Measurements from ENCODE around the gene FOXP1. TPM values are rescaled to one million over a fixed set of nuclear protein-coding genes. Genes with fewer than 3 reads are reported as not detected.
A peak's percentile ranks its signal among the peaks of the same experiment; 100 is the strongest.

Gene FOXP1
- total and polyA plus RNA-seq, 4 donors = 4.9 to 35.4 (median 32.0) TPM

DNA sequence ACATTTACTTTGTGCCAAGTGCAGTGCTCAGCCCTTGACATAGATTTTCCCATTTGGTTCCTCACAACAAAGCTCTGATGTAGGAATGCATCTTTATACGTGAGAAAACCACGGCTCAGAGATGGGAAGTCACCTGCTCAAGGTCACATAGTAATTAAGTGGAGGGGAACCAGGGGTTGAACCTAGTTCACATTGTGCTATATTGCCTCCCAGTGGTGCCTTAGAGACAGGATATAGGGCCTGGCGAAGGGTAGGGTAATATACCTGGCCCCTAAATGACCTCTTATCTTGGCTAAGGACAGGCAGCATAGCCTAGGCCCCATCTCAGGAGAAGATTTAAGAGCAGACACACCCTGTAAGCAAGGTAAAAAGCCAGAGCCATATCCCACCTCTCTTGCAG is 71.5 kb downstream of the FOXP1 start:
- no peak for DNase-seq (ENCODE audit: low spot score)
- TF ChIP-seq RAD21 (IDR thresholded peaks at IDR 0.05) (peak; percentile 47 to 67), RXRA (IDR thresholded peaks at IDR 0.05) (no peak)
- TF ChIP-seq, protein P1, sequence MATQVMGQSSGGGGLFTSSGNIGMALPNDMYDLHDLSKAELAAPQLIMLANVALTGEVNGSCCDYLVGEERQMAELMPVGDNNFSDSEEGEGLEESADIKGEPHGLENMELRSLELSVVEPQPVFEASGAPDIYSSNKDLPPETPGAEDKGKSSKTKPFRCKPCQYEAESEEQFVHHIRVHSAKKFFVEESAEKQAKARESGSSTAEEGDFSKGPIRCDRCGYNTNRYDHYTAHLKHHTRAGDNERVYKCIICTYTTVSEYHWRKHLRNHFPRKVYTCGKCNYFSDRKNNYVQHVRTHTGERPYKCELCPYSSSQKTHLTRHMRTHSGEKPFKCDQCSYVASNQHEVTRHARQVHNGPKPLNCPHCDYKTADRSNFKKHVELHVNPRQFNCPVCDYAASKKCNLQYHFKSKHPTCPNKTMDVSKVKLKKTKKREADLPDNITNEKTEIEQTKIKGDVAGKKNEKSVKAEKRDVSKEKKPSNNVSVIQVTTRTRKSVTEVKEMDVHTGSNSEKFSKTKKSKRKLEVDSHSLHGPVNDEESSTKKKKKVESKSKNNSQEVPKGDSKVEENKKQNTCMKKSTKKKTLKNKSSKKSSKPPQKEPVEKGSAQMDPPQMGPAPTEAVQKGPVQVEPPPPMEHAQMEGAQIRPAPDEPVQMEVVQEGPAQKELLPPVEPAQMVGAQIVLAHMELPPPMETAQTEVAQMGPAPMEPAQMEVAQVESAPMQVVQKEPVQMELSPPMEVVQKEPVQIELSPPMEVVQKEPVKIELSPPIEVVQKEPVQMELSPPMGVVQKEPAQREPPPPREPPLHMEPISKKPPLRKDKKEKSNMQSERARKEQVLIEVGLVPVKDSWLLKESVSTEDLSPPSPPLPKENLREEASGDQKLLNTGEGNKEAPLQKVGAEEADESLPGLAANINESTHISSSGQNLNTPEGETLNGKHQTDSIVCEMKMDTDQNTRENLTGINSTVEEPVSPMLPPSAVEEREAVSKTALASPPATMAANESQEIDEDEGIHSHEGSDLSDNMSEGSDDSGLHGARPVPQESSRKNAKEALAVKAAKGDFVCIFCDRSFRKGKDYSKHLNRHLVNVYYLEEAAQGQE (IDR thresholded peaks at IDR 0.05) = no peak
- 68% methylated on average over 3 of the region's 3 CpGs for WGBS

DNA sequence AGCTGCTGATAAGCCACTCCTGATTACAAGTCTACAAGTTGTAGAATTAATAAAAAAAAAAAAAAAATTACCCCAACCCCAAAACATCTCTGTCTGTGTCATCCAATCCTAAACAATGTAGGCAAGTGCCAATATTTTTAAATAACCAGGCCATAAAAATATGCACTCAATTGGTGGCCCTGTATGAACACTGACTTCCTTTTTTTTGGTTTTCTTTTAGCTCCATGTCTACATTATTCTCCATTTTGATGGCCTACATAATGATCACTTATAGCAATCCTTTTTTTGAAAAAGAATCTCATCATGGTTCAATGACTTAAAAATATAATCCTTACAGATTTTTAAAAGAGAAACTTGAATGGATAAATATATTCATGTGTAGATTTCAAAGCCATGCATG is 72.1 kb downstream of the FOXP1 start:
- no peak for DNase-seq (ENCODE audit: low spot score)
- H3K4me3 ChIP-seq (ENCODE audit: low read depth in 1 of 3, low read length in 3 of 3) = no peak overlapping the region
- no peak overlapping the region for H3K9ac ChIP-seq (ENCODE audit: low read depth in 1 of 2, low read length in 2 of 2)
- no peaks in the 10 kb centered on the region for H3K9me3 ChIP-seq (ENCODE audit: control insufficient read depth in 4 of 4, low read length in 3 of 4)
- TF ChIP-seq FOXA2 (IDR thresholded peaks at IDR 0.05) = no peak
- no peak for TF ChIP-seq TAF1 (conservative IDR thresholded peaks at IDR 0.05)
- no peak for TF ChIP-seq GABPA (IDR thresholded peaks at IDR 0.05 in 1 of 2, conservative IDR thresholded peaks at IDR 0.05 in 1 of 2)
- TF ChIP-seq NR2F2 (IDR thresholded peaks at IDR 0.05) = no peak
- no peak for TF ChIP-seq SP1 (IDR thresholded peaks at IDR 0.05)
- no peak for TF ChIP-seq HNF4A (conservative IDR thresholded peaks at IDR 0.05)
- TF ChIP-seq RAD21 (IDR thresholded peaks at IDR 0.05) = no peak
- TF ChIP-seq EGR1 (IDR thresholded peaks at IDR 0.05; ENCODE audit: low read depth in 2 of 2) = no peak
- TF ChIP-seq, protein P1 (IDR thresholded peaks at IDR 0.05) = no peak
- no peak for TF ChIP-seq YY1 (IDR thresholded peaks at IDR 0.05)
- TF ChIP-seq, protein P2, sequence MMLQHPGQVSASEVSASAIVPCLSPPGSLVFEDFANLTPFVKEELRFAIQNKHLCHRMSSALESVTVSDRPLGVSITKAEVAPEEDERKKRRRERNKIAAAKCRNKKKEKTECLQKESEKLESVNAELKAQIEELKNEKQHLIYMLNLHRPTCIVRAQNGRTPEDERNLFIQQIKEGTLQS (IDR thresholded peaks at IDR 0.05) = no peak
- TF ChIP-seq, protein P3, sequence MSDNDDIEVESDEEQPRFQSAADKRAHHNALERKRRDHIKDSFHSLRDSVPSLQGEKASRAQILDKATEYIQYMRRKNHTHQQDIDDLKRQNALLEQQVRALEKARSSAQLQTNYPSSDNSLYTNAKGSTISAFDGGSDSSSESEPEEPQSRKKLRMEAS (IDR thresholded peaks at IDR 0.05) = no peak
- TF ChIP-seq RXRA (IDR thresholded peaks at IDR 0.05) = no peak
- H3K4me1 ChIP-seq (ENCODE audit: control insufficient read depth in 4 of 4, insufficient read depth in 4 of 4, low read length in 3 of 4) = no peaks in the 10 kb centered on the region
- no peaks in the 10 kb centered on the region for H3K27me3 ChIP-seq (ENCODE audit: control insufficient read depth in 4 of 4, insufficient read depth in 4 of 4, low read length in 3 of 4)
- H3K27ac ChIP-seq (ENCODE audit: low read depth in 1 of 2, low read length in 2 of 2) = no peak overlapping the region
- no peaks in the 10 kb centered on the region for H3K36me3 ChIP-seq (ENCODE audit: control insufficient read depth in 4 of 4, insufficient read depth in 3 of 4, low read depth in 1 of 4, low read length in 3 of 4)

More for the DNA sequence above, 71.5 kb downstream of the FOXP1 start:
- H3K4me1 ChIP-seq (ENCODE audit: control insufficient read depth in 4 of 4, insufficient read depth in 4 of 4, low read length in 3 of 4) = no peaks in the 10 kb centered on the region
- no peaks in the 10 kb centered on the region for H3K36me3 ChIP-seq (ENCODE audit: control insufficient read depth in 4 of 4, insufficient read depth in 3 of 4, low read depth in 1 of 4, low read length in 3 of 4)
- H3K4me3 ChIP-seq (ENCODE audit: low read depth in 1 of 3, low read length in 3 of 3) = no peak overlapping the region
- no peaks in the 10 kb centered on the region for H3K9me3 ChIP-seq (ENCODE audit: control insufficient read depth in 4 of 4, low read length in 3 of 4)
- H3K9ac ChIP-seq (ENCODE audit: low read depth in 1 of 2, low read length in 2 of 2) = no peak overlapping the region
- H3K27me3 ChIP-seq (ENCODE audit: control insufficient read depth in 4 of 4, insufficient read depth in 4 of 4, low read length in 3 of 4) = no peaks in the 10 kb centered on the region
- no peak overlapping the region for H3K27ac ChIP-seq (ENCODE audit: low read depth in 1 of 2, low read length in 2 of 2)
